NCI-H748 (cell line): ENCODE measurements around the gene CHST3.

Experiments
- DNase-seq: peaks from one replicate; lab custom pipeline; 2025; ENCODE audit not compliant: unreplicated experiment; lab: John Stamatoyannopoulos, UW

Gene CHST3

DNA sequence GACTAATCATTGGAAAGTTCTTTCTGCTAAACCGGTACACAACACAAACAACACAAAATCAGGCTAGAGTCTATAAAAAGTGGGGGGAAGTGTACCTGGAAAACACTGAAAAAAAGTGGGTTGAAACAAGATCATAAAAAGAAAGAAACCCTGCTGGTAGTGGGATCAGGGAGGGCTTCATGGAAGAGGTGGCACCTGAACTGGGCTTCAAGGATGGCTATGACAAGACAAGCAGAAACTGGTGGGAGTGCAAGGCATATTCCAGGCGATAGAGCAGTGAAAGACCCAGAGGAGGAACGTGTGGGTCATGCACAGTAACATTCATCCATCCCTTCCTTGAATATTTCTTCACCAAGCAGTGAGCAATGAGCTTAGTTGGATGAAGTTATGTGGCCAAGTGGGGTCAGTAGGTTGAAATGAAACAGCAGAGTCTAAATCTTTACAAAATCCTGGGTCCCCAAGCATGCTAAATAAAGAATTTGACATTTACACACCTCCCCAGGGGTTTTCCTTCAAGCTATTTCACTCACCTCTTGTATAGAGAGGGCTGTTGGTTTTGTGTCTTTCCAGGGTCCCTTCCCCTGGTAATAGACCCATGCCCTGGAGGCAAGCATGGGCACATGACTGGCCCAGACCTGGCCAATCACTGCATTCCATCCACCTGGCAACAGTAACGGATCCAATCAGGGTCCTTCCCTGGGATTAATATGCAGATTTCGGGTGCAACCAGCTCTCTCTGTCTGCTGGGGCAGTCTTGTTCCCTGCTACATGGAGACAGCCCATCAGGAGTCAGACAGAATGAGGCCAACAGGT lies 86.0 kb downstream of the CHST3 start:
- DNase-seq: peak; percentile 10

DNA sequence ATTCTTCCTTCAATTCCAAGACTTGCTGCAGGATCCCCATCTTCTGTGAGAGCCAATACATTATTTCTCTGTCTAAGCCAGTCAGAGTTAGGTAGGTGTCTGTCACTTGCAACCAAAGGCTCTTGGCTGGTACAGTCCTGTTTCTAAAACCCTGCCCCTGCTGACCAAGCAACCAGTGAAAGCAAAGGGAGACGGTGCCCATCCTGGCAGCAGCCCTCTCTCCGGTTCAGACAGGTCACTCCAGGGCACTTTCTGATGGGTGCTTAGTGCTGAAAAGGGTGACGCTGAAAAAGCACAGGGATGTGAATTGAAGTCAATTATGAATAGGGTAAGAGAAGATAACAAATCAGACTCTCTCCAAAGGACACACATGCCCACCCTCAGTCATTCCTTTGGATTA lies 86.7 kb downstream of the CHST3 start:
- no peak for DNase-seq

GRCh38 chr10:72053690-72054089 lies 89.5 kb downstream of the CHST3 start:
- DNase-seq: no peak

- no peak for DNase-seq
These were observed 91.9 kb downstream of the CHST3 start for GRCh38 chr10:72056113-72056512.

DNA sequence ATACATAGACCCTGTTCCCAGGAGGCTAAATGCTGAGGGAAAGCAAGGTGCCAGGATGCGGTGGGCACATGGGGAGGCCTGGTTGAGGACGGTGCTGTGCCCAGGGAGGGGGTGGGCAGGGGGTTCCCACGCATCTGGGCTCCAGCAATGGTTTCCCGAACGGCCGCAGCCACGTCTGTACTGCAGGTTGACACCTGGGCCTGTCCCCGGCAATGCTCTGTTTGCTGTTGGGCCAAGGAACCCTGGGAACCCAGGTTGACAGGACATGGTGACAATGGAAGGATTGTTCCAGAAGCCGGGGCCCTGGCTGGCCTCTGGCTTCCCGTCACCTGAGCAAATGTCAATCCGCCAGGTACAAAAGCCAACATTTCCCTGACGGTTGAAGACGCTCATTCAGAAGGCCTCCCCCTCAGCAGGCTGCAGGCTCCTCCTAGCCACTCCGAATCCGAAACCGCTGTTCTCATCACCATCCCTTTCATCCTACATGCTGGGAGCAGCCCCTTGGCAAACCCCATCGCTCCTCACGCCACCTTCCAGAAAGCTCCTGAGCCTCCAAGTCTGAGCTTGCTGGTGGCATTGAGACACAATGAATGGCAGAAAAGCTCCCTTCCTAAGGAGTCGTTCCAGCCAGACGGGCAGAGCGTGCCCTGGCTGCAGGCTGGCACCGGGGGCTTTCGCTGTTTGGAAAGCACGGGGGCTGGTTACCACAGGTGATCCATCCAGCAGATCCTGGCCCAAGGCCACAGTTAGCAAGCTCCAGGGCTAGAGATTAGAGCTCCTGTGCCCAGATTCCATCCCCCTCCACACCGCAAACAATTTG lies 92.9 kb downstream of the CHST3 start:
- DNase-seq: no peak

GRCh38 chr10:72058347-72058898 lies 94.2 kb downstream of the CHST3 start:
- DNase-seq: no peak

- DNase-seq: no peak
These were observed 95.0 kb downstream of the CHST3 start for GRCh38 chr10:72058989-72059842.

DNA sequence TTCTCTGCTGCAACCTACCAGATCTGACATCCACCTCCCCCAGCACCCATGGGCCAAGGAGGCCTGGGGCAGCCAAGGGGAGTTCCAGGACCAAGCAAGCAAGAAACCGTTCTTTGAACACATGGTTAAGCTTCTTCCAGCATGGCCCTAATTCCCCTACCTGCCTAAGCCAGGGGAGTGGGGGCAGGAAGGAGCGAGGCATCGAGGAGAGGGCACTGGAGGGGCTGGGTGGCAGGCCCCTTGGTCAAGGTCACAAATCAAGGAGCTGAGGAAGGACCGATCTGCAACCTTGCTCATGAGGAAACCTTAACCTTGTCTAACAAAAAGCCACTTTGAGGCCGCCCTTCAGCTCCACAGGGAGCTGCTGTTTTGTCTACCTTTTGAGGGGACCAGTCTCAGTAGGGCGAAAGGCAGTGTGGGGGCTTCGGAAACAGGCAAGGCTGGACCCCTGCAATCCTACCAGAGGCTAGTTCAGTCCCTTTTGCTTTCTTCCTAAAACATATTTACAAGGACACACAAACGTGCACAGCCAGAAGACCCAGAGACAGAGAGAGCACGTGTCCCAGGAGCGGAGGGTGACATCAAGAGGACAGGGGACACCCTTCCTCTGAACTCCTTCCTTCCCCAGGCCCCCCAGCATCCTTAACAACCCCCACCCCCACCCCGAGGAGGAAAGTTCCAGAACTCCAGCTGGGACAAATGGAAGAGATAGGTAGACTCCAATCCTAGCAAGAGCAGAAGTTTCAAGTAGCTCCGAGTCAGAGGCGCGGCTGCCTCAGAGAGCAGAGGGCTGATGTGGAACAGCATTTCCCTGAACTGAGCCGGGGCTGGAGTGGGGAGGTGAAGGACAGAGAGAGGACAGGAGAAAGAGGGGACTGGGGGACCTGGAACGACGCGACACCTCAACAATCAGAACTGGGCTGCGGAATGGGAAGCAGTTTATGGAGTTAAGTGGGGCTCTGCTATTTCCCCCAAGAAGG lies 95.9 kb downstream of the CHST3 start:
- DNase-seq: no peak

- DNase-seq: no peak
These were observed 97.3 kb downstream of the CHST3 start for GRCh38 chr10:72061491-72061890.

DNA sequence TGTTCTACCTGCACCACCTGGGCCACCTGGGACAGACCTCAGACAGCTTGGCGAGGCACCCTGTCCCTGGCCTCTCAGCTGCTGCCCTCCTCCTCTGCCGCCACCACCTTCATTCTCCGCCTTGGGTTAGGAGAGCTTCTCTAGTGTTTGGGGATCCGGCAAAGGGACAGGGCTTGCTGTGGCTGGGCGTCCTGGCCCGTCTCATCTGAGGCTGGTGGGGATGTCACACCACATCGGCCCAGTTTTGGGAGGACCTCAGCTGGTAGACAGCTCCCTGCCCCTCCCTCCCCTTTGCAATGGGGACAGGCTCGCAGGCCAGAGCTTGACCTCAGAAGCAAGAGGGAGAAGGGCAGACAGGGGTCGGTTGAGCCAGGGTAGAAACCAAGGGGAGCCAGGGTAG lies 97.7 kb downstream of the CHST3 start:
- DNase-seq: no peak

DNA sequence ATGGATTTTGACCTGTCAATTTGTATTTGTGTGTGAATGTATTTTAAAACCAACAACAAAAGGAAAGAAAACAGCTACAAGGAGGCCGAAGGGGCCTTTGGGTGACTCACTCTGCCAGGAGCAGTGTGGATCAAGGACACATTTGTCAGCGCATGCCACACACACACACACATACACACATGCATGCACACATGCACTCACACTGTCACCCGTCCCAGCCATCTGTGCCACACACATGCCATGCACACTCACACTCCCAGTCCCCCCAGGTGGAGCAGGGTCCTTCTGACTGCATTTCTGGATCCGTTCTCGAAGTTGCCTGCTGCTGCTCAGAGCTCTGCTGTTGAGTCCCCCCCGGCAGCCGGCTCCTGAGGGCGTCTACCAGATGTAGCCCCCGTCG lies 98.2 kb downstream of the CHST3 start:
- no peak for DNase-seq
